K562 (cell line): Measurements from ENCODE around the gene EYA2. TPM values are rescaled to one million over a fixed set of nuclear protein-coding genes. Genes with fewer than 3 reads are reported as not detected.

Experiments used
- BACH1 ChIP-seq: fragments of 200-800 bp; sonication (Bioruptor generic); IDR thresholded peaks from 2 replicates; pipeline ENCODE4 v1.6.1; 2016; ENCODE audit warnings: missing genetic modification characterization, missing compliant biosample characterization
- CAMTA2 ChIP-seq: fragments of 250-450 bp; sonication (Bioruptor Pico); conservative IDR thresholded peaks from 2 replicates; pipeline ENCODE4 v1.5.1; 2022
- E2F5 ChIP-seq: sonication (generic); formaldehyde crosslinking; IDR thresholded peaks from 2 replicates; pipeline ENCODE4 v1.8.0; 2022; ENCODE audit warnings: mild to moderate bottlenecking, missing genetic modification reagents
- EGR1 ChIP-seq: fragments of 450-650 bp; conservative IDR thresholded peaks from 2 replicates; pipeline ENCODE4 v1.6.1; 2017; ENCODE audit warnings: mild to moderate bottlenecking
- ELK3 ChIP-seq: fragments of 450-650 bp; formaldehyde crosslinking; IDR thresholded peaks from 2 replicates; pipeline ENCODE4 v1.4.0; 2020; ENCODE audit warnings: mild to moderate bottlenecking
- ETV1 ChIP-seq: fragments of 450-650 bp; conservative IDR thresholded peaks from 2 replicates; pipeline ENCODE4 v1.6.1; 2016; ENCODE audit warnings: missing genetic modification characterization, control low read depth, low read depth, missing compliant biosample characterization
- GTF2F1 ChIP-seq: IDR thresholded peaks from 2 replicates; pipeline ENCODE4 v1.6.1; 2011; ENCODE audit warnings: low read depth, low read length, improper control_type of control experiment
- HCFC1 ChIP-seq: IDR thresholded peaks from 2 replicates; pipeline ENCODE4 v1.6.1; 2012; ENCODE audit warnings: low read depth, low read length, improper control_type of control experiment
- HMGXB4 ChIP-seq: sonication (generic); formaldehyde crosslinking; IDR thresholded peaks from 2 replicates; pipeline ENCODE4 v1.8.1; 2023; ENCODE audit warnings: mild to moderate bottlenecking, missing genetic modification reagents
- JUNB ChIP-seq: fragments of 450-650 bp; formaldehyde crosslinking; conservative IDR thresholded peaks from 2 replicates; pipeline ENCODE4 v1.4.0; 2020; ENCODE audit warnings: mild to moderate bottlenecking
- MEF2D ChIP-seq: conservative IDR thresholded peaks from 2 replicates; pipeline ENCODE4 v1.6.1; 2016; ENCODE audit warnings: low read depth, missing genetic modification characterization, missing compliant biosample characterization
- MTA1 ChIP-seq: fragments of 450-650 bp; IDR thresholded peaks from 2 replicates; pipeline ENCODE4 v1.6.1; 2017; ENCODE audit warnings: borderline replicate concordance
- MYC ChIP-seq, 2 experiments: fragments of 250-450 bp in 1 of 2; sonication (Bioruptor Pico) in 1 of 2; IDR thresholded peaks; 2 replicates each; pipeline versions ENCODE4 v1.5.1 to v1.6.1; 2012 to 2021; ENCODE audit warnings: low read depth in 2 of 2, borderline replicate concordance in 1 of 2, improper control_type of control experiment in 1 of 2, low read length in 1 of 2, mild to moderate bottlenecking in 1 of 2, moderate library complexity in 1 of 2
- NEUROD1 ChIP-seq: fragments of 150-350 bp; IDR thresholded peaks from 2 replicates; pipeline ENCODE4 v1.6.1; 2014; ENCODE audit warnings: borderline replicate concordance, low read length, low read depth; ENCODE audit not compliant: partially characterized antibody
- SMAD3 ChIP-seq: fragments of 450-650 bp; formaldehyde crosslinking; conservative IDR thresholded peaks from 2 replicates; pipeline ENCODE4 v1.4.0; 2020; ENCODE audit warnings: mild to moderate bottlenecking
- SRSF3 ChIP-seq: fragments of 200-400 bp; formaldehyde crosslinking; IDR thresholded peaks from 2 replicates; pipeline ENCODE4 v1.6.1; 2016; ENCODE audit warnings: mild to moderate bottlenecking, low read length, moderate library complexity; ENCODE audit not compliant: insufficient read depth
- STAT5B ChIP-seq: fragments of 250-450 bp; sonication (Bioruptor Pico); IDR thresholded peaks from 2 replicates; pipeline ENCODE4 v1.8.0; 2021; ENCODE audit warnings: mild to moderate bottlenecking, inconsistent platforms
- TCF3 ChIP-seq: sonication (generic); formaldehyde crosslinking; IDR thresholded peaks from 2 replicates; pipeline ENCODE4 v1.4.0; 2020; ENCODE audit warnings: mild to moderate bottlenecking, missing genetic modification reagents
- TEAD1 ChIP-seq, 2 experiments: fragments of 450-650 bp in 1 of 2; sonication (generic) in 1 of 2; formaldehyde crosslinking; IDR thresholded peaks; 2 replicates each; pipeline versions ENCODE4 v1.4.0 to v1.8.0; 2020 to 2022; ENCODE audit warnings: mild to moderate bottlenecking in 2 of 2, missing genetic modification reagents in 1 of 2
- TRIM25 ChIP-seq: fragments of 450-650 bp; IDR thresholded peaks from 2 replicates; pipeline ENCODE4 v1.7.0; 2016; ENCODE audit warnings: borderline replicate concordance
- USF1 ChIP-seq: sonication (generic); formaldehyde crosslinking; IDR thresholded peaks from 2 replicates; pipeline ENCODE4 v1.9.0; 2022; ENCODE audit warnings: mild to moderate bottlenecking, missing genetic modification reagents
- ZNF431 ChIP-seq: sonication (generic); formaldehyde crosslinking; IDR thresholded peaks from 2 replicates; pipeline ENCODE4 v1.8.0; 2022; ENCODE audit warnings: mild to moderate bottlenecking, missing genetic modification reagents
- polyA plus RNA-seq, 8 experiments: library from polyadenylated mRNA; depleted of rRNA in 4 of 8; stranded (reverse) in 5 of 8; unstranded in 3 of 8; fragments of >200 nt; fragmentation: Nextera tagmentation in 2 of 8; fragmentation: Illumina TruSeq in 1 of 8; extraction: Ambion mirVana in 2 of 8; extraction: Trizol in 1 of 8; gene quantifications; 2 replicates each; pipeline versions ENCODE4 v1.2.1 to v1.2.3, GENCODE V29; 2011 to 2014; ENCODE audit warnings: inconsistent platforms in 1 of 8, missing spikeins in 1 of 8
- total RNA-seq, 7 experiments: library from RNA; depleted of rRNA in 6 of 7; stranded (reverse); fragments of >200 nt in 6 of 7; fragmentation: Illumina TruSeq in 2 of 7; extraction: Trizol in 2 of 7; gene quantifications; 2 replicates each; pipeline versions ENCODE4 v1.2.1 to v1.2.3, GENCODE V29; 2011 to 2021; ENCODE audit warnings: low replicate concordance in 1 of 7

Gene EYA2
- total and polyA plus RNA-seq, 9 of the 15 experiments (the other 6 are each of a cell fraction or from before 2014, with no cell fraction given), result 0.03 TPM; not detected in 8

- TF ChIP-seq ELK3 (CRISPR knock-in tag), result no peak
- TF ChIP-seq TRIM25, result no peak
- no peak for TF ChIP-seq HMGXB4 (CRISPR knock-in tag)
- TF ChIP-seq MYC (IDR thresholded peaks at IDR 0.05; ENCODE audit: low read depth, low read length), result no peak
- no peak for TF ChIP-seq MYC (CRISPR knock-in tag; IDR thresholded peaks at IDR 0.05; ENCODE audit: borderline replicate concordance, low read depth)
- TF ChIP-seq JUNB (CRISPR knock-in tag), result no peak
- TF ChIP-seq GTF2F1, result no peak
- TF ChIP-seq TCF3 (CRISPR knock-in tag), result no peak
- no peak for TF ChIP-seq STAT5B (CRISPR knock-in tag)
- TF ChIP-seq SRSF3, result no peak
- no peak for TF ChIP-seq SMAD3 (CRISPR knock-in tag)
- TF ChIP-seq E2F5 (CRISPR knock-in tag), result no peak
- no peak for TF ChIP-seq MEF2D (tag)
- TF ChIP-seq ZNF431 (CRISPR knock-in tag), result no peak
- TF ChIP-seq MTA1, result no peak
- no peak for TF ChIP-seq NEUROD1
- 0 out of 4 replicates have a peak, but pooled peaks of 1 of the 2 experiments have one; percentile 47 for TF ChIP-seq TEAD1 (CRISPR knock-in tag; IDR thresholded peaks at IDR 0.05)
- TF ChIP-seq EGR1, result no peak
- TF ChIP-seq CAMTA2 (CRISPR knock-in tag), result no peak
- no peak for TF ChIP-seq BACH1 (tag)
- TF ChIP-seq USF1 (CRISPR knock-in tag), result peak; percentile 98
- TF ChIP-seq ETV1 (tag), result peak; percentile 36; the same call in 1 of the 2 replicates
- peak; percentile 96 for TF ChIP-seq HCFC1
Measured at GRCh38 chr20:47181056-47181862, 286.6 kb downstream of the EYA2 start (continued).
